GM21381 (cell line): ENCODE measurements around the gene DYNLT4.
"Not testable (repeated sequence)": the region's sequence is repeated elsewhere in the genome, so short reads cannot be mapped to it uniquely, and the experiment has no call there.

Experiments
- ATAC-seq: cut with Tn5 transposase; IDR thresholded peaks from one replicate; pipeline ENCODE4 v1.9.1; 2021; ENCODE audit warnings: mild to moderate bottlenecking, moderate library complexity; ENCODE audit not compliant: unreplicated experiment

DYNLT4 gene

DNA sequence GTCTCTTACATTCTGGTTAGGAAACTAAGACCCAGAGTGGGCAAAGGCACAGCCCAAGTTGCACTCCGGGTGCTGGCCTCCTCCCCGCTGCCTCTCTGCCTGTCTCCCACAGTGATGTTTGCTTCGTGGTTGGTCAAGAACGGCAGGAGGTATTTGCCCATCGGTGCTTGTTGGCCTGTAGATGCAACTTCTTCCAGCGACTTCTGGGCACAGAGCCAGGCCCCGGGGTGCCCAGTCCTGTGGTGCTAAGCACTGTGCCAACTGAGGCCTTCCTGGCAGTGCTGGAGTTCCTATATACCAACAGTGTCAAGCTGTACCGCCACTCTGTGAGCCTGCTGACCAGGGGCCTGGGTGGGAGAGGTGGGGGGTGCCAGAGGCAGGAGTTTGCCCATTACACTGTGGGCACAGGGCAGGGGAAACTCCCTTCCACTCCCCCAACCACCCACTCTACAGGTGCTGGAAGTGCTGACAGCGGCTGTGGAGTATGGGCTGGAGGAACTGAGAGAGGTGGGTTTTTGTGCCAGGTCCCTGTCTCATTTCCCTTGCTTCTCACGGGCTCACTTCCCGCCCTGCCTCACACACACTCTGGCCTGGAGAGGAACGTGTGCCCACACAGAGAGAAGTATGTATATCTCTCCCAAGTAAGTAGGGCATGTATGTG is 3.1 kb upstream of the DYNLT4 start:
- ATAC-seq, result no peak

DNA sequence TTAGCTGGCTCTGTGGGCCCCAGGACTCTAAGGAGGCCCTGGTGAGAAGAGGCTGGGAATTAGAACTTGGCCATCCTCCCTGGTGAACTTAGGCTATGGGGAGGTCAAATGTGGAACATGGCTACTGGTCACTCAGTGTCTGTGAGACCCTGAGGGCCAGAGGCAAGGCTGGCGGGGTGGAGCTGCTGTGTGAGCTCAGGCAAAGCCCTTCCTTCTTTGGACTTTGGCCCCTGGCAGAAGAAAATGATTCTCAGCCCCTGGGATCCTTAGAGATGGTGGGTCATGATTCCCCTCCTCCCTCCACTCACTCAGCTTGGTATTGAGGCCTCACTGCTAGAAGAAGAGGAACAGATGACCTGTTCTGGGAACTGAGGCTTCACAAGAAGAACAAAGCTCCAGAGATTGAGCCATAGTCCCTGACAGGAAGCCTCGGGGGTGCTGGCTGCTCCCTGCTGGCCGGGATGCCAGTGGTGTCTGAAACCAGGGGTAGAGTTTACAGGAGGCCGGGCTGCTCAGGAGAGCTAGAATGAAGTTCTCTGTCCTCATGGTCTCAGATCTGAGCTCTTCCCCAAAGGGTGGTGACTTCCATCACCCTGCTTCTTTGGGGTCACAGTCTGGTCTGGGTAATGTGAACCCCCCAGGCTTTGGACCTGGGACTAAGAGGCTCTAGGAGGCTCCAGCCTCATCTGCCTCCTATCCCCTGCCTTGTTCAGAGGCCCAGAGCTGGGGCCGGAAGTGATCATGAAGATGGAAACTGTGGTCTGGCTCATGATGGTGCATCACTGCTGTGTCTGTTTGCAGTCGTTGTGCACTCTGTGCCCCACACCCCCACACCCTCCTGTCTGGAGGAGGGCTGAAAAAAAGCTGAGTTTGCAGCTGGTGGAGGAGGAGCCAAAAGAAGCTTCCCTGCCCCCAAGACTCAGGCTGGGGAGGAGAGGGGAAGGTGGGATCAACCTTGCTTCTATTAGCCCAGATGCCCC is 2.1 kb upstream of the DYNLT4 start:
- no peak for ATAC-seq

DNA sequence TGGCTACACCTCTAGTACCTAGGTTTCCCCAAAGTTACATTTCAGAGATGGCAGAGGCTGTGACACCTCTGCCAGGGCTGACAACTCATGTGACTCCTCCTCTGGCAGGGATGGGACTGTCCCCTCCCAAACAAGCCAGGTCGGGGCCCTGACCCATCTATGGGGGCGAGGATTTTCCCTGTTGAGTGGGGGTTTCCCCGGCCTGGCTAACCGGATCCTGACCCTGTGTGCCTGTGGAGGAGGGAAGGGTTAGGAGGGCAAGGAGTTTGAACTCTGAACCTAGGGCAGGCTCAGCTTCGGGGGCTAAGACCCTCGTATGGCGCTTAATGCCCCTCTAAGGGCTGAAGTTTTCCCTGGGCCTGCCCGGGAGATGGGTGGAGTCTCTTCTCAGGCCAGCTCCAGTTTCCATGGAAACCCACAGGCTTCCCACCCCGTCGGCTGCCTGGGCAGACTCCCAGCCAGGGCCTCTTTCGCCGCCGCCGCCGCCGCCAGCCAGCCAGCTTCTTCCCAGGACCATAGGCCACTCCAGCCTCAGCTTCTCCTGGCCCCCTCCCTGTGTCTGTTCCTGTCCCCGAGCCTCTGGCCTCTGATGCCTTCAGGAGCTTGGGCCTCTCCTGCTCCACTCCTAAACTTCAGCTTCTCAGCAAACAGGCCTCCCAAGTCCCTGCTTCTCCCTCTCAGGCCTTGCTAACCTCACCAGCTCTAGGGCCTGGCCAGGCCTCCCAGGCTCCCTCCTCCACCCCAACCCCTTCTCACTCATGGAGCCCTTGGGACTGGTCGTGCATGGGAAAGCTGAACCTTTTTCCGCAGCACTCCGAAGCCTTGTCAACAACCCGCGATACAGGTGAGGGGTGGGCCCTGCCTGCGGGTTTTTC is 1.1 kb upstream of the DYNLT4 start, which contains the start of gene BTBD19:
Gene BTBD19 (plus strand): TSS at position 461 of the 875 bp plus-strand sequence. CDS start 298 bp downstream, at position 759.
- ATAC-seq, result peak; percentile 31

GRCh38 chr1:44807364-44808062 is 362 bp upstream of the DYNLT4 start:
- peak; percentile 34 for ATAC-seq

GRCh38 chr1:44806025-44806703 is 987 bp downstream of the DYNLT4 start:
- no peak for ATAC-seq

- no peak for ATAC-seq
These were observed 1.7 kb downstream of the DYNLT4 start for GRCh38 chr1:44805311-44806024.

- ATAC-seq, result no peak
These were observed 3.6 kb downstream of the DYNLT4 start for GRCh38 chr1:44803312-44804095.

DNA sequence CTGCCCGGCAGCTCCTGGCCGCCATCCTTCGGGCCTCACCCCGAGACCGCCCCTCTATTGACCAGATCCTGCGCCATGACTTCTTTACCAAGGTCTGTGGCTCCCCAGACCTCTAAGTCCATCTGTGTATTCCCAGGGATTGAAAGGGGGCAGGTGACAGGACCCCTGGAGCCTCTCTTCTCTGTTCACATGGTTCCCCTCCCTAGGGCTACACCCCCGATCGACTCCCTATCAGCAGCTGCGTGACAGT is 4.2 kb downstream of the DYNLT4 start:
- ATAC-seq, result no peak

DNA sequence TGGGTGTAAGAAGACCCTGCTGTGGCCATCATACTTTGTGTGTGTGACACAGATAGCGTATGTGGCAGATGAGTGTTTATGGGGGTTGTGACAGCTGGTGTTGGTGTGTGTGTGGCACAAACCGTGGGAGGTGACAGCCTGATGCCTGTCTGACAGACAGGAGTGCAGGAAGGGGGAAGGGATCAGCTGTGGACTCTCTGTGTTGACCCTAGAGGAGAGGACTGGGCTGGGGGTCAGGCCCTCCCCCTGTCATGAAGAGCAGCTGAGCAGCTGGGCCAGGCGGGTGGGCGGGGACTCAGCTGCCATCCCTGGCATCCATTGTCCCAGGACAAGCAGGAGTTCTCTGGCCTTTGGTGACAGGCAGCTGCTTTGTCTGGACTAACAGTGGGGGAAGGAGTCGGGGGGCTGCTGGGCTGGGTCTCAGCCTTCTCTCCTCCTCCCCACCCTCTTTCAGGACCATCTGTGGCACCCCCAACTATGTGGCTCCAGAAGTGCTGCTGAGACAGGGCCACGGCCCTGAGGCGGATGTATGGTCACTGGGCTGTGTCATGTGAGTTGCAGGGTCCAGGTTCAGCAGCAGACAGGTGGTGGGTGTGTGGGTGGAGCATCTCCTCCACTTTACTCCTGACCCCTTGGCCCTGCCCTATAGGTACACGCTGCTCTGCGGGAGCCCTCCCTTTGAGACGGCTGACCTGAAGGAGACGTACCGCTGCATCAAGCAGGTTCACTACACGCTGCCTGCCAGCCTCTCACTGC is 4.7 kb downstream of the DYNLT4 start:
- no peak for ATAC-seq

GRCh38 chr1:44801491-44802305 is 5.5 kb downstream of the DYNLT4 start:
- ATAC-seq, result no peak

DNA sequence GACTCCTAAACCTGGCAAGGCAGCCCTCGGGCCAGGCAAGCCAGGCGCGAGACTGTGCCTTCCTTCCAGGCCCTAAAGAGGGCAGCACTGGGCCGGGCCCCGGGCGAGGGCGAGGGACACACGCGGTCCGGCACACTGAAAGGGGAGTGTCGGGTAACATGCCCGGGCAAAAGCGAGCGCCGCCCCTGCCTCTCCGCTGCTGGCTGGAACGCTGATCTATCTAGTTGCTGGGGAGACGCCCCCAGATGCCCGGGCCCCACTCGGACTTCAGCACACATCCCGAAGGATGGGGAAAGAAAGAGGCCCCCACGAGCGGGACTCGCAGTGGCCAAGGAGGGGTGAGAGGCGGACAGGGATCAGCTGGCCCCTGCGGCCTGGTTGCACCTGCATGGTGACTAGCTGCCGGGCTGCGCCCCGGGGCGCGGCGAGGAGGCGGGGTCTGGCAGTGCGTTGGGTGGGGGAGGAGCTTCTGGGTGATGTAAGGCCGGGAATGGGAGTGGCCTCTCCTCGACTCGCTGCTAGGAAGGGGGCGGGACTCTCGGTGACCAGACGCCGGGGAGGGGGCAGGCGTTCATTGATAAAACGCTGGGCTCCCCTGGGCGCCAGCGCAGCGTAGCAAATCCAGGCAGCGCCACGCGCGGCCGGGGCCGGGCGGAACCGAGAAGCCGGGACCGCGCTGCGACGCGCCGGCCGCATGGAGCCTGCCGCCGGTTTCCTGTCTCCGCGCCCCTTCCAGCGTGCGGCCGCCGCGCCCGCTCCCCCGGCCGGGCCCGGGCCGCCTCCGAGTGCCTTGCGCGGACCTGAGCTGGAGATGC is 7.2 kb downstream of the DYNLT4 start, which contains the start of gene PLK3:
Gene PLK3 (plus strand): TSS at position 608 of the 815 bp plus-strand sequence. CDS start 87 bp downstream, at position 695.
- ATAC-seq, result peak; percentile 79

GRCh38 chr1:44798481-44799365 is 8.4 kb downstream of the DYNLT4 start:
- no peak for ATAC-seq

DNA sequence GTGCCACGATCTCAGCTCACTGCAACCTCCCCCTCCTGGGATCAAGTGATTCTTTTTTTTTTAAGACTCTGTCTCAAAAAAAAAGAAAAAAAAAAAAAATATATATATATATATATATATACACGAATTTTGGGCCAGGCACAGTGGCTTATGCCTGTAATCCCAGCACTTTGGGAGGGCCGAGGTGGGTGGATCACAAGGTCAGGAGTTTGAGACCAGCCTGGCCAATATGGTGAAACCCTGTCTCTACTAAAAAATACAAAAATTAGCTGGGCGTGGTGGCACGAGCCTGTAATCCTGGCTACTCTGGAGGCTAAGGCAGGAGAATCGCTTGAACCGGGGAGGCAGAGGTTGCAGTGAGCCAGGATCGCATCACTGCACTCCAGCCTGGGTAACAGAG is 9.3 kb downstream of the DYNLT4 start:
- ATAC-seq, result not testable (repeated sequence)

- no peak for ATAC-seq
These were observed 14.2 kb downstream of the DYNLT4 start for GRCh38 chr1:44792736-44793502.
